Bladder microvascular endothelial cell (primary cell): Measurements from ENCODE around the gene MR1. TPM values are rescaled to one million over a fixed set of nuclear protein-coding genes. Genes with fewer than 3 reads are reported as not detected.

Experiments used
- total RNA-seq: library from RNA; depleted of rRNA; stranded (reverse); fragments of >200 nt; gene quantifications from 2 replicates; pipeline ENCODE4 v1.2.3, GENCODE V29; 2014

MR1 gene
- 1.8 and 3.2 TPM in 2 replicates for total RNA-seq

DNA sequence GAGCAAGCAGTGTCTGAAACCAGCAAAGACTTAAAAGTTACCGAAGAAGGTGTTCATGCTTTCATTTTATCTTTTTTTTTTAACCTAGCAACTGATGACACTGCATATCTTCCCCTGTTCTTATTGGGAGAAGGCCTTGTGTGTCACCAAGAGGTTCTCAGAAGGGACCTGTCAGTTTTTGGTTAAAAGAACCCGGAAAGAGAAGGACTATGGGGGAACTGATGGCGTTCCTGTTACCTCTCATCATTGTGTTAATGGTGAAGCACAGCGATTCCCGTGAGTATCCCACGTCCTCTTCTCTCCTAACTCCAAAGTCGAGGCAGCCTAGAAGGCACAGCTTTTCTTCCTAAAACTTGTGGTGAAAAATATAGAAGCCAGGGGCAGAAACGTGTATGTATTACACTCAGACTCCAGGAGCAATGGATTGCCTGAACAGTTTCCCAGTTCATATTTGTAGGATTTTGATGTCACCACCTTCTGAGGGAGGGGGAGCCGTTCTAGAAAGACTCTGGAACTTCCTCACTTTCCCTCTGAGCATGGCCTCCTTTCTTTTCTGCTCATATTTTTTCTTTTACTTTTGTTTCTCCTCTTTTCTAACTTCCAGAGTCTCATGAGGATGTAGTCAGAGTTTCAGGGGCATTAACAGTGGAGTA, at the start of gene MR1:
Gene MR1 (plus strand): TSS at position 185 of the 653 bp plus-strand sequence. CDS start 25 bp downstream, at position 210.

DNA sequence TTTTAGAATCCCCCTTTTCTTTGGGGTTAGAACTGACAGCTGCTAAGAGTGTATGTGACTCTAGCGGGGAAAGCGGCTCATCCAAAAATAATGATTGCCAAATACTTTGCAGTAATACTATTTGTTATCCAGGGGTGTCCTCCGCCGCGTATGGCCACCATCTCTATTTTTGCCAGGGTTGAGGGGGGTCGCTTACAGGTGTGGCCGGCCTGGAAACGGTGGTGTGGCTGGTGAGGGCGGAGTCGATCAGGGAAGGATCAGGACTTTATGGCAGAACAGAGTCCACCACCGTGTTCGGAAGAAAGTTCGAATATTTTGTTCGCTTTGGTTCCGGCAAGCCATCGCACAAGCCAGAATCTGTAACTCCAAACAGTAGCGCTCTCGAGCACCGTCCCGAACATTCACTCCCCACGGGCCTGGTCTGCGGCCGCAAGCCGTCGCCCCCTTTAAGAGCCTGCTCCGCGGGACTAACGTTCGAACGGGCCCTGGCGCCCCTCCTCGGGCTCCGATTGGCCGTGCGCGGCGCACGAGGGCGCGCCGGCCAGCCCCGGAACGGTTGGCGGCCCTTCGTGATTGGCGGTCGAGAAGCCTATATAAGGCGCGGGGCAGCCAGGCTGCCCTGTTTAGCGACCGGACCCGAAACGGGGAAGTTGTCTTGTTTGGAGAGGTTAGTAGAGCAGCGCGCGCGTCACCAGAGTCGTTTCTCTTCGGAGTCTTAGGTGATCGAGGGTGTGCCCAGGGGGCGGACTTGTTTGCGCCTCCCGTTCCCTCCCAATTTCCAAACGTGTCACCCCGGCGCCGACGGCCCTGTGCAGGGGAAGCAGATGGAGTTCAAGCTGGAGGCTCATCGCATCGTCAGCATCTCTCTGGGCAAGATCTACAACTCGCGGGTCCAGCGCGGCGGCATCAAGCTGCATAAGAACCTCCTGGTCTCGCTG, 54.6 kb downstream of the MR1 start, which contains the start of gene IER5:
Gene IER5 (plus strand): TSS at position 622 of the 938 bp plus-strand sequence. CDS start 203 bp downstream, at position 825.

Other genes with a start within 250 kb of the MR1 start
- 3.4 and 3.8 TPM in 2 replicates for gene KIAA1614, start 121.1 kb upstream of the MR1 start, total RNA-seq
- 38.4 and 63.6 TPM in 2 replicates for gene STX6, start 11.1 kb upstream of the MR1 start, total RNA-seq
- gene IER5, start 54.7 kb downstream of the MR1 start, total RNA-seq = 19.6 and 26.2 TPM in 2 replicates